ENCODE data around the gene PPARA.

DNA sequence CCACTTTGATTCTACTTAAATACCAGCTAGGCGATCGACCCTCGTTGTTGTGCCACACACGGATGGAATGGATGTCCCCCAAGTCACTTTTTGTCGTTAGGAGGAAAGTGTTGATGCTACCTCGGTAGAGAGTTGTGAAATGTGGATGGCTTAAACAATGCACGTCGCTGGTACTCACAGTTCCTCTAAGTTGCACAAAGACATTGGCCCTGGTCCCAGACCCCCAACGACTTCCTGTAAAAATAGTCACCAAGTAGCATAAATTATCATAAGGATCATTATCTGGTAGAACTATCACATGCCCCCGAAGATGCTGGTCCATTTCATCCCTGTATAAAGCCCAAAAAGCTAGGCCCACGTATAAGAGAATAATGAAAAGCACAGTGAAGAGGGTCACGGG lies 109.0 kb downstream of the PPARA start:
- TF ChIP-seq, protein P1, sequence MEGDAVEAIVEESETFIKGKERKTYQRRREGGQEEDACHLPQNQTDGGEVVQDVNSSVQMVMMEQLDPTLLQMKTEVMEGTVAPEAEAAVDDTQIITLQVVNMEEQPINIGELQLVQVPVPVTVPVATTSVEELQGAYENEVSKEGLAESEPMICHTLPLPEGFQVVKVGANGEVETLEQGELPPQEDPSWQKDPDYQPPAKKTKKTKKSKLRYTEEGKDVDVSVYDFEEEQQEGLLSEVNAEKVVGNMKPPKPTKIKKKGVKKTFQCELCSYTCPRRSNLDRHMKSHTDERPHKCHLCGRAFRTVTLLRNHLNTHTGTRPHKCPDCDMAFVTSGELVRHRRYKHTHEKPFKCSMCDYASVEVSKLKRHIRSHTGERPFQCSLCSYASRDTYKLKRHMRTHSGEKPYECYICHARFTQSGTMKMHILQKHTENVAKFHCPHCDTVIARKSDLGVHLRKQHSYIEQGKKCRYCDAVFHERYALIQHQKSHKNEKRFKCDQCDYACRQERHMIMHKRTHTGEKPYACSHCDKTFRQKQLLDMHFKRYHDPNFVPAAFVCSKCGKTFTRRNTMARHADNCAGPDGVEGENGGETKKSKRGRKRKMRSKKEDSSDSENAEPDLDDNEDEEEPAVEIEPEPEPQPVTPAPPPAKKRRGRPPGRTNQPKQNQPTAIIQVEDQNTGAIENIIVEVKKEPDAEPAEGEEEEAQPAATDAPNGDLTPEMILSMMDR (conservative IDR thresholded peaks at IDR 0.05; ENCODE audit: low read depth, low read length) = no peak
- no peak for TF ChIP-seq EZH2phosphoT487 (IDR thresholded peaks at IDR 0.05; ENCODE audit: borderline replicate concordance, low read length)
- TF ChIP-seq EZH2 (IDR thresholded peaks at IDR 0.05; ENCODE audit: low read length, unreplicated experiment) = no peak
